PC-9 (cell line): ENCODE data around the gene TECPR1. TPM values are rescaled to one million over a fixed set of nuclear protein-coding genes. Genes with fewer than 3 reads are reported as not detected.

Experiments
- BruUV-seq: library from RNA; stranded (reverse); fragments of 400-500 nt; replicated peaks from 2 replicates; lab custom pipeline; 2021; lab: Mats Ljungman, UMichigan
- CTCF ChIA-PET: fragments of 300-600 bp; sonication (Branson Sonifier 250); formaldehyde crosslinking; loops from one replicate; lab custom pipeline; 2022; ENCODE audit warnings: antibody characterized with exemption; lab: Charles Lee
- POLR2A ChIA-PET: fragments of 300-600 bp; sonication (Branson Sonifier 250); formaldehyde crosslinking; loops from one replicate; lab custom pipeline; 2022; ENCODE audit warnings: antibody characterized with exemption; ENCODE audit not compliant: unreplicated experiment; lab: Charles Lee
- DNase-seq, 2 experiments: peaks; one replicate each; pipeline versions ENCODE4 v3.0.0 to v3.0.0-alpha.2; 2015 to 2022; ENCODE audit warnings: mixed read lengths in 1 of 2
- H2AFZ ChIP-seq: fragments of 200-600 bp; sonication (generic); 2 replicates; pipeline ENCODE4 v1.8.1; 2017; ENCODE audit warnings: antibody characterized with exemption
- H3F3A ChIP-seq: fragments of 200-600 bp; sonication (generic); 2 replicates; pipeline ENCODE4 v1.8.1; 2017; ENCODE audit warnings: antibody characterized with exemption, mild to moderate bottlenecking, low read depth; ENCODE audit not compliant: insufficient read depth
- H3K27ac ChIP-seq: fragments of 200-600 bp; sonication (generic); 2 replicates; pipeline ENCODE4 v1.6.1; 2016; ENCODE audit warnings: mixed run types
- H3K27me3 ChIP-seq: fragments of 200-600 bp; sonication (generic); 2 replicates; pipeline ENCODE4 v1.6.1; 2016; ENCODE audit warnings: low read depth, mixed run types; ENCODE audit not compliant: insufficient read depth
- H3K36me3 ChIP-seq: fragments of 200-600 bp; sonication (generic); 2 replicates; pipeline ENCODE4 v1.6.1; 2016; ENCODE audit warnings: low read depth, mixed run types
- H3K4me1 ChIP-seq: fragments of 200-600 bp; sonication (generic); replicated peaks from 2 replicates; pipeline ENCODE4 v1.6.1; 2016; ENCODE audit warnings: mixed run types; ENCODE audit not compliant: insufficient read depth
- H3K4me2 ChIP-seq: fragments of 200-600 bp; sonication (generic); 2 replicates; pipeline ENCODE4 v1.6.1; 2017; ENCODE audit warnings: mixed run types
- H3K4me3 ChIP-seq: fragments of 200-600 bp; sonication (generic); 2 replicates; pipeline ENCODE4 v1.6.1; 2016; ENCODE audit warnings: mixed run types
- H3K79me2 ChIP-seq: fragments of 200-600 bp; sonication (generic); 2 replicates; pipeline ENCODE4 v1.6.1; 2017; ENCODE audit warnings: low read depth, mixed run types
- H3K9me2 ChIP-seq: fragments of 200-600 bp; sonication (generic); 2 replicates; pipeline ENCODE4 v1.8.1; 2017; ENCODE audit warnings: mild to moderate bottlenecking; ENCODE audit not compliant: insufficient read depth
- H3K9me3 ChIP-seq: fragments of 200-600 bp; sonication (generic); 2 replicates; pipeline ENCODE4 v1.8.1; 2016; ENCODE audit warnings: low read depth; ENCODE audit not compliant: insufficient read depth
- H4K20me1 ChIP-seq: fragments of 200-600 bp; sonication (generic); 2 replicates; pipeline ENCODE4 v1.8.1; 2017; ENCODE audit not compliant: insufficient read depth
- CTCF ChIP-seq: fragments of 200-600 bp; sonication (generic); conservative IDR thresholded peaks from 2 replicates; pipeline ENCODE4 v1.6.1; 2017; ENCODE audit warnings: mixed run types, antibody characterized with exemption, mild to moderate bottlenecking, moderate library complexity
- EZH2 ChIP-seq: fragments of 200-600 bp; sonication (generic); IDR thresholded peaks from 2 replicates; pipeline ENCODE4 v1.8.0; 2017; ENCODE audit warnings: antibody characterized with exemption, low read depth
- intact Hi-C: fragments of 100-400 bp; cut with micrococcal nuclease; formaldehyde crosslinking; loops from one replicate; pipeline ENCODE4 v1.10.0; 2022; ENCODE audit not compliant: unreplicated experiment
- total RNA-seq: library from RNA; stranded (reverse); gene quantifications from 2 replicates; pipeline ENCODE4 v1.2.3, GENCODE V29; 2021

Gene TECPR1
- total RNA-seq, 1 experiment from 2014 or later = 22.7 TPM

- CTCF ChIA-PET = no interaction called here
- POLR2A ChIA-PET = no interaction called here
- H3K79me2 ChIP-seq = peaks cover 12% of the 10 kb centered on the region
- TF ChIP-seq CTCF (no peak), EZH2 (no peak)
- no peaks in the 10 kb centered on the region for H3K27me3 ChIP-seq
- peaks cover 6% of the 10 kb centered on the region; the same call in 1 of the 2 replicates for H3F3A ChIP-seq
- H3K9me2 ChIP-seq = no peaks in the 10 kb centered on the region
- H3K4me3 ChIP-seq = no peak overlapping the region
- no peaks in the 10 kb centered on the region for H3K4me1 ChIP-seq
- no peaks in the 10 kb centered on the region for H3K9me3 ChIP-seq
- no peak for DNase-seq
- no peak overlapping the region for H3K4me2 ChIP-seq
- H3K36me3 ChIP-seq = 0 out of 2 replicates have a peak, but pooled peaks cover 4% of the 10 kb centered on the region
- intact Hi-C loops = no loop called here
- no peak overlapping the region for H3K27ac ChIP-seq
- no peak overlapping the region for H2AFZ ChIP-seq
- H4K20me1 ChIP-seq = peaks cover 12% of the 10 kb centered on the region
- no TSS peak for BruUV-seq
Measured at GRCh38 chr7:98203261-98203963, 48.6 kb downstream of the TECPR1 start.

- H3F3A ChIP-seq = peaks cover 6% of the 10 kb centered on the region; the same call in 1 of the 2 replicates
- ChIA-PET CTCF (no interaction called here), POLR2A (no interaction called here)
- peaks cover 19% of the 10 kb centered on the region for H3K79me2 ChIP-seq
- H3K4me2 ChIP-seq = no peak overlapping the region
- H3K9me3 ChIP-seq = no peaks in the 10 kb centered on the region
- H3K9me2 ChIP-seq = no peaks in the 10 kb centered on the region
- BruUV-seq = no TSS peak
- TF ChIP-seq CTCF = no peak
- no peak for TF ChIP-seq EZH2
- H3K4me1 ChIP-seq = no peaks in the 10 kb centered on the region
- intact Hi-C loops = no loop called here
- H3K4me3 ChIP-seq = no peak overlapping the region
- no peak for DNase-seq
- 0 out of 2 replicates have a peak, but pooled peaks cover 4% of the 10 kb centered on the region for H3K36me3 ChIP-seq
- peaks cover 14% of the 10 kb centered on the region for H4K20me1 ChIP-seq
- no peak overlapping the region for H3K27ac ChIP-seq
- no peak overlapping the region for H2AFZ ChIP-seq
- no peaks in the 10 kb centered on the region for H3K27me3 ChIP-seq
Measured at GRCh38 chr7:98202367-98203195, 49.5 kb downstream of the TECPR1 start.

- CTCF ChIA-PET = no interaction called here
- POLR2A ChIA-PET = no interaction called here
- intact Hi-C loops = no loop called here
- Histone ChIP-seq H3K4me3 (no peak overlapping the region), H3K9me3 (no peaks in the 10 kb centered on the region), H3K4me1 (no peaks in the 10 kb centered on the region), H3K79me2 (peaks cover 19% of the 10 kb centered on the region), H2AFZ (no peak overlapping the region), H3K9me2 (no peaks in the 10 kb centered on the region), H3K4me2 (no peak overlapping the region), H3K27me3 (no peaks in the 10 kb centered on the region), H3F3A (peaks cover 6% of the 10 kb centered on the region; the same call in 1 of the 2 replicates), H4K20me1 (peaks cover 28% of the 10 kb centered on the region), H3K36me3 (0 out of 2 replicates have a peak, but pooled peaks cover 4% of the 10 kb centered on the region), H3K27ac (no peak overlapping the region)
- DNase-seq = no peak
- BruUV-seq = no TSS peak
- TF ChIP-seq CTCF = no peak
- no peak for TF ChIP-seq EZH2
Measured at GRCh38 chr7:98200364-98200763, 51.7 kb downstream of the TECPR1 start.
